SK-N-SH (cell line): ENCODE results near the gene TYMS. TPM values are rescaled to one million over a fixed set of nuclear protein-coding genes. Genes with fewer than 3 reads are reported as not detected.

ENCODE experiments used
- CTCF ChIA-PET: fragments of 300-600, 350-600 bp; formaldehyde crosslinking; extraction: SDS; loops from one replicate; lab custom pipeline; 2021; lab: Yijun Ruan, JAX
- POLR2A ChIA-PET: fragments of 350-600 bp; sonication (Branson Sonifier 250); formaldehyde crosslinking; extraction: SDS; loops from one replicate; lab custom pipeline; 2020; ENCODE audit warnings: antibody characterized with exemption, inconsistent platforms; lab: Yijun Ruan, JAX
- DNase-seq: peaks from one replicate; pipeline ENCODE4 v3.0.0; 2012
- H2AFZ ChIP-seq: fragments of 200-600 bp; sonication (generic); 2 replicates; pipeline ENCODE4 v1.8.1; 2016; ENCODE audit warnings: antibody characterized with exemption, mild to moderate bottlenecking, low read depth
- H3F3A ChIP-seq: fragments of 200-600 bp; sonication (generic); replicated peaks from 2 replicates; pipeline ENCODE3; 2016; ENCODE audit warnings: antibody characterized with exemption, mild to moderate bottlenecking; ENCODE audit not compliant: insufficient read depth
- H3K27ac ChIP-seq, 2 experiments: fragments of 200-500 bp in 1 of 2; fragments of 200-600 bp in 1 of 2; sonication (Bioruptor generic) in 1 of 2; sonication (generic), shearing (Covaris generic) in 1 of 2; 2 replicates each; pipeline versions ENCODE4 v1.5.1 to v1.6.1; 2014 to 2016; ENCODE audit warnings: low read depth in 2 of 2, inconsistent platforms in 1 of 2, low read length in 1 of 2, mild to moderate bottlenecking in 1 of 2, mixed read lengths in 1 of 2
- H3K27me3 ChIP-seq: fragments of 200-600 bp; sonication (generic), shearing (Covaris generic); 2 replicates; pipeline ENCODE4 v1.6.1; 2016; ENCODE audit warnings: mixed run types; ENCODE audit not compliant: insufficient read depth
- H3K36me3 ChIP-seq, 2 experiments: fragments of 200-500 bp in 1 of 2; fragments of 200-600 bp in 1 of 2; sonication (Bioruptor generic) in 1 of 2; sonication (generic) in 1 of 2; replicated peaks in 1 of 2; 2 replicates each; pipeline versions ENCODE3 to v1.5.1; 2014 to 2016; ENCODE audit warnings: low read length in 1 of 2, mild to moderate bottlenecking in 1 of 2; ENCODE audit not compliant: insufficient read depth in 2 of 2, control insufficient read depth in 1 of 2
- H3K4me1 ChIP-seq, 2 experiments: fragments of 200-500 bp in 1 of 2; fragments of 200-600 bp in 1 of 2; sonication (Bioruptor generic) in 1 of 2; sonication (generic), shearing (Covaris generic) in 1 of 2; 2 replicates each; pipeline versions ENCODE4 v1.5.1 to v1.6.1; 2014 to 2016; ENCODE audit warnings: low read depth in 1 of 2, low read length in 1 of 2, mixed run types in 1 of 2; ENCODE audit not compliant: insufficient read depth in 2 of 2, control insufficient read depth in 1 of 2
- H3K4me2 ChIP-seq: fragments of 200-600 bp; sonication (generic), shearing (Covaris generic); 2 replicates; pipeline ENCODE4 v1.6.1; 2017; ENCODE audit warnings: mixed run types
- H3K4me3 ChIP-seq, 2 experiments: fragments of 200-500 bp in 1 of 2; fragments of 200-600 bp in 1 of 2; sonication (Bioruptor generic) in 1 of 2; sonication (generic), shearing (Covaris generic) in 1 of 2; 2 replicates each; pipeline versions ENCODE4 v1.5.1 to v1.8.1; 2014 to 2016; ENCODE audit warnings: low read depth in 2 of 2, inconsistent platforms in 1 of 2, low read length in 1 of 2, mild to moderate bottlenecking in 1 of 2, mixed read lengths in 1 of 2, moderate library complexity in 1 of 2
- H3K79me2 ChIP-seq: fragments of 200-600 bp; sonication (generic); 2 replicates; pipeline ENCODE4 v1.8.1; 2017; ENCODE audit warnings: mild to moderate bottlenecking; ENCODE audit not compliant: insufficient read depth
- H3K9ac ChIP-seq: fragments of 200-600 bp; sonication (generic); 2 replicates; pipeline ENCODE4 v1.6.1; 2017; ENCODE audit warnings: mixed run types
- H3K9me2 ChIP-seq: fragments of 200-600 bp; sonication (generic); 2 replicates; pipeline ENCODE4 v1.6.1; 2017; ENCODE audit warnings: mixed run types
- H3K9me3 ChIP-seq: fragments of 200-600 bp; sonication (generic); 2 replicates; pipeline ENCODE4 v1.6.1; 2017; ENCODE audit warnings: mixed run types, mild to moderate bottlenecking, moderate library complexity
- H4K20me1 ChIP-seq: fragments of 200-600 bp; sonication (generic); 2 replicates; pipeline ENCODE4 v1.6.1; 2017; ENCODE audit warnings: mild to moderate bottlenecking, mixed run types; ENCODE audit not compliant: insufficient read depth
- CHD2 ChIP-seq: fragments of 150-350 bp; IDR thresholded peaks from 2 replicates; pipeline ENCODE4 v1.6.1; 2018; ENCODE audit warnings: low read length; ENCODE audit not compliant: partially characterized antibody
- EP300 ChIP-seq, 2 experiments: IDR thresholded peaks; 2 replicates each; pipeline versions ENCODE4 v1.4.0 to v1.6.1; 2012; ENCODE audit warnings: borderline replicate concordance in 1 of 2, low read depth in 1 of 2, low read length in 1 of 2
- EZH2phosphoT487 ChIP-seq: fragments of 200-600 bp; sonication (generic); IDR thresholded peaks from 2 replicates; pipeline ENCODE4 v1.6.1; 2017; ENCODE audit warnings: low read depth, mixed run types, mild to moderate bottlenecking, antibody characterized with exemption, moderate library complexity, borderline replicate concordance
- GABPA ChIP-seq: IDR thresholded peaks from 2 replicates; pipeline ENCODE4 v1.4.0; 2012; ENCODE audit warnings: low read depth, mild to moderate bottlenecking
- GATA2 ChIP-seq: sonication (generic); formaldehyde crosslinking; IDR thresholded peaks from 2 replicates; pipeline ENCODE4 v1.5.0; 2020; ENCODE audit warnings: mild to moderate bottlenecking, missing genetic modification reagents
- MXI1 ChIP-seq: IDR thresholded peaks from 2 replicates; pipeline ENCODE4 v1.6.1; 2012; ENCODE audit warnings: mild to moderate bottlenecking, low read depth, low read length, improper control_type of control experiment
- POLR2AphosphoS5 ChIP-seq: IDR thresholded peaks from 2 replicates; pipeline ENCODE4 v1.6.1; 2012; ENCODE audit warnings: low read depth, low read length
- RAD21 ChIP-seq: IDR thresholded peaks from 2 replicates; pipeline ENCODE4 v1.6.1; 2012; ENCODE audit warnings: mild to moderate bottlenecking, low read length
- TEAD4 ChIP-seq: IDR thresholded peaks from 2 replicates; pipeline ENCODE4 v1.4.0; 2012; ENCODE audit warnings: mild to moderate bottlenecking, borderline replicate concordance; ENCODE audit not compliant: insufficient read depth
- YY1 ChIP-seq: IDR thresholded peaks from 2 replicates; pipeline ENCODE4 v1.4.0; 2012; ENCODE audit warnings: low read depth, mild to moderate bottlenecking
- WGBS: methylation state at CpG from one replicate; pipeline ENCODE4 v1.1.6; 2017; ENCODE audit warnings: low lambda C conversion rate; 5-methylcytosine and 5-hydroxymethylcytosine counted together
- polyA plus RNA-seq, 3 experiments: library from polyadenylated mRNA; depleted of rRNA; stranded (reverse); fragments of >200 nt; gene quantifications; 2 replicates each; pipeline ENCODE4 v1.2.3, GENCODE V29; 2012
- TF ChIP-seq, protein P1 (sequence below): IDR thresholded peaks from 2 replicates; pipeline ENCODE4 v1.6.1; 2012; ENCODE audit warnings: mild to moderate bottlenecking, low read depth, low read length, moderate library complexity
- TF ChIP-seq, protein P2 (sequence below): fragments of 150-350 bp; IDR thresholded peaks from 2 replicates; pipeline ENCODE4 v1.6.1; 2016; ENCODE audit warnings: mild to moderate bottlenecking, low read depth, low read length
- TF ChIP-seq, protein P3 (sequence below): IDR thresholded peaks from 2 replicates; pipeline ENCODE4; 2012
- TF ChIP-seq, protein P4 (sequence below): fragments of 200-600 bp; sonication (generic); IDR thresholded peaks from 2 replicates; pipeline ENCODE4 v1.6.1; 2017; ENCODE audit warnings: antibody characterized with exemption, mild to moderate bottlenecking, moderate library complexity

The TYMS gene
- polyA plus RNA-seq, 1 of the 3 experiments (the other 2 are of a cell fraction), result 101 TPM

DNA sequence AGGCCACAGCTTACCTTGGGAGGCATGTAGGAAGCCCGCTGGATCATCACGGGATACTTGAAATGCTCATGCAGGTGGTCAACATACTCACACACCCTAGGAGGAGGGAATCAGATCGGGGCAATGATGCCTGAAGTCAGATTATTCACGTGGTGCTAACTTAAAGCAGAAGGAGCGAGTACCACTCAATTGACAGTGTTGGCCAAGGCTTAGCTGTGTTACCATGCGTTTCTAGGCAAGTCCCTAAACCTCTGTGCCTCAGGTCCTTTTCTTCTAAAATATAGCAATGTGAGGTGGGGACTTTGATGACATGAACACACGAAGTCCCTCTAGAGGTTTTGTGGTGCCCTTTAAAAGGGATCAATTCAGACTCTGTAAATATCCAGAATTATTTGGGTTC, 17.9 kb downstream of the TYMS start (continued):
- TF ChIP-seq EP300 (IDR thresholded peaks at IDR 0.05; ENCODE audit: borderline replicate concordance in 1 of 2, low read depth in 1 of 2, low read length in 1 of 2), result no peak

DNA sequence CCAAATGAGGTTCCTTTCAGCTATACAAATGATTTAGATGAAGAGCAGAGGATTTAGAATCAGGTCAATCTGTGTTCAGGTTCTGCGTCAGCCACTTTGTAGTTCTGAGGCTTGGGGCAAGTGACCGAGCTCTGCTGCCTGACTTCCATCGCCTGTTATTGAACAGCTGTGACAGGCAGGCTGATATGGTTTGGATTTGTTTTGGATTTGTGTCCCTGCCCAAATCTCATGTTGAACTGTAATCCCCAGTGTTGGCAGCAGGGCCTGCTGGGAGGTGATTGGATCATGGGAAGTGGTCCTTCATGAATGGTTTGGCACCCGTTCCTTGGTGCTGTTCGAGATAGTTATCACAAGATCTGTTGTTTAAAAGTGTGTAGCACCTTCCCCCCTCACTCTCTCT, 18.6 kb downstream of the TYMS start:
- Histone ChIP-seq H3K27me3 (no peaks in the 10 kb centered on the region), H2AFZ (no peak overlapping the region), H3K9ac (no peak overlapping the region), H3F3A (peaks cover 9% of the 10 kb centered on the region), H3K36me3 (peaks cover 27 to 56% of the 10 kb centered on the region in 2 experiments), H3K4me1 (no peaks in the 10 kb centered on the region), H3K9me3 (no peaks in the 10 kb centered on the region), H3K4me3 (no peak overlapping the region), H3K27ac (no peak overlapping the region), H3K9me2 (no peaks in the 10 kb centered on the region), H3K4me2 (no peak overlapping the region), H4K20me1 (no peaks in the 10 kb centered on the region), H3K79me2 (no peaks in the 10 kb centered on the region)
- ChIA-PET CTCF (no interaction called here), POLR2A (no interaction called here)
- DNase-seq, result no peak
- 92% methylated on average over 5 of the region's 5 CpGs for WGBS
- TF ChIP-seq, protein P1, sequence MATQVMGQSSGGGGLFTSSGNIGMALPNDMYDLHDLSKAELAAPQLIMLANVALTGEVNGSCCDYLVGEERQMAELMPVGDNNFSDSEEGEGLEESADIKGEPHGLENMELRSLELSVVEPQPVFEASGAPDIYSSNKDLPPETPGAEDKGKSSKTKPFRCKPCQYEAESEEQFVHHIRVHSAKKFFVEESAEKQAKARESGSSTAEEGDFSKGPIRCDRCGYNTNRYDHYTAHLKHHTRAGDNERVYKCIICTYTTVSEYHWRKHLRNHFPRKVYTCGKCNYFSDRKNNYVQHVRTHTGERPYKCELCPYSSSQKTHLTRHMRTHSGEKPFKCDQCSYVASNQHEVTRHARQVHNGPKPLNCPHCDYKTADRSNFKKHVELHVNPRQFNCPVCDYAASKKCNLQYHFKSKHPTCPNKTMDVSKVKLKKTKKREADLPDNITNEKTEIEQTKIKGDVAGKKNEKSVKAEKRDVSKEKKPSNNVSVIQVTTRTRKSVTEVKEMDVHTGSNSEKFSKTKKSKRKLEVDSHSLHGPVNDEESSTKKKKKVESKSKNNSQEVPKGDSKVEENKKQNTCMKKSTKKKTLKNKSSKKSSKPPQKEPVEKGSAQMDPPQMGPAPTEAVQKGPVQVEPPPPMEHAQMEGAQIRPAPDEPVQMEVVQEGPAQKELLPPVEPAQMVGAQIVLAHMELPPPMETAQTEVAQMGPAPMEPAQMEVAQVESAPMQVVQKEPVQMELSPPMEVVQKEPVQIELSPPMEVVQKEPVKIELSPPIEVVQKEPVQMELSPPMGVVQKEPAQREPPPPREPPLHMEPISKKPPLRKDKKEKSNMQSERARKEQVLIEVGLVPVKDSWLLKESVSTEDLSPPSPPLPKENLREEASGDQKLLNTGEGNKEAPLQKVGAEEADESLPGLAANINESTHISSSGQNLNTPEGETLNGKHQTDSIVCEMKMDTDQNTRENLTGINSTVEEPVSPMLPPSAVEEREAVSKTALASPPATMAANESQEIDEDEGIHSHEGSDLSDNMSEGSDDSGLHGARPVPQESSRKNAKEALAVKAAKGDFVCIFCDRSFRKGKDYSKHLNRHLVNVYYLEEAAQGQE, result no peak
- TF ChIP-seq MXI1, result no peak
- no peak for TF ChIP-seq TEAD4
- no peak for TF ChIP-seq CHD2

DNA sequence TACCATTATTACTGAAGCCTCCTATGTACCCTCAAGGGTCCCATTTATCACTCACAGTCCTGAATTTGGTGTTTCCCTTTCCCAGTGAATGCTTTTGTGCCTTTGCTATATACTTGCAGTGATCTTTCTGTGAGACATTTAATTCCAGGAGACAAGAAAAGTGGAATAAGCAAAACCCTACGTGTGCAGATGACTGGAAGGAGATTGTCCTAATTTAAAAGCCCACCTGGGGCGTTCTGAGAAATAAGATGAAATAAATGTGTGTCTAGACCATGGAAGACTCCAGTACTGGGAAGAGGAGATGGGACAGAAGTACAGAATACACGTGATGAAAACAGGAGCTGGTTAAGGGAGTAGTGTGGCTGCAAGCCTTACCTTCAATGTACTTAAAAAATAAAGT, 19.3 kb downstream of the TYMS start:
- Histone ChIP-seq H3K27me3 (no peaks in the 10 kb centered on the region), H3K9me2 (no peaks in the 10 kb centered on the region), H3K36me3 (peaks cover 22 to 53% of the 10 kb centered on the region in 2 experiments), H4K20me1 (no peaks in the 10 kb centered on the region), H3K4me3 (no peak overlapping the region), H3K27ac (no peak overlapping the region), H3K4me2 (no peak overlapping the region), H2AFZ (no peak overlapping the region), H3K4me1 (no peaks in the 10 kb centered on the region), H3K9me3 (no peaks in the 10 kb centered on the region), H3F3A (peaks cover 9% of the 10 kb centered on the region), H3K9ac (no peak overlapping the region), H3K79me2 (no peaks in the 10 kb centered on the region)
- TF ChIP-seq EZH2phosphoT487, result no peak
- no peak for TF ChIP-seq GABPA
- TF ChIP-seq, protein P2, sequence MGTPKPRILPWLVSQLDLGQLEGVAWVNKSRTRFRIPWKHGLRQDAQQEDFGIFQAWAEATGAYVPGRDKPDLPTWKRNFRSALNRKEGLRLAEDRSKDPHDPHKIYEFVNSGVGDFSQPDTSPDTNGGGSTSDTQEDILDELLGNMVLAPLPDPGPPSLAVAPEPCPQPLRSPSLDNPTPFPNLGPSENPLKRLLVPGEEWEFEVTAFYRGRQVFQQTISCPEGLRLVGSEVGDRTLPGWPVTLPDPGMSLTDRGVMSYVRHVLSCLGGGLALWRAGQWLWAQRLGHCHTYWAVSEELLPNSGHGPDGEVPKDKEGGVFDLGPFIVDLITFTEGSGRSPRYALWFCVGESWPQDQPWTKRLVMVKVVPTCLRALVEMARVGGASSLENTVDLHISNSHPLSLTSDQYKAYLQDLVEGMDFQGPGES, result no peak
- no peak for TF ChIP-seq POLR2AphosphoS5
- TF ChIP-seq, protein P3, sequence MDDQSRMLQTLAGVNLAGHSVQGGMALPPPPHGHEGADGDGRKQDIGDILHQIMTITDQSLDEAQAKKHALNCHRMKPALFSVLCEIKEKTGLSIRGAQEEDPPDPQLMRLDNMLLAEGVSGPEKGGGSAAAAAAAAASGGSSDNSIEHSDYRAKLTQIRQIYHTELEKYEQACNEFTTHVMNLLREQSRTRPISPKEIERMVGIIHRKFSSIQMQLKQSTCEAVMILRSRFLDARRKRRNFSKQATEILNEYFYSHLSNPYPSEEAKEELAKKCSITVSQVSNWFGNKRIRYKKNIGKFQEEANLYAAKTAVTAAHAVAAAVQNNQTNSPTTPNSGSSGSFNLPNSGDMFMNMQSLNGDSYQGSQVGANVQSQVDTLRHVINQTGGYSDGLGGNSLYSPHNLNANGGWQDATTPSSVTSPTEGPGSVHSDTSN, result no peak
- TF ChIP-seq RAD21, result no peak
- TF ChIP-seq, protein P4, sequence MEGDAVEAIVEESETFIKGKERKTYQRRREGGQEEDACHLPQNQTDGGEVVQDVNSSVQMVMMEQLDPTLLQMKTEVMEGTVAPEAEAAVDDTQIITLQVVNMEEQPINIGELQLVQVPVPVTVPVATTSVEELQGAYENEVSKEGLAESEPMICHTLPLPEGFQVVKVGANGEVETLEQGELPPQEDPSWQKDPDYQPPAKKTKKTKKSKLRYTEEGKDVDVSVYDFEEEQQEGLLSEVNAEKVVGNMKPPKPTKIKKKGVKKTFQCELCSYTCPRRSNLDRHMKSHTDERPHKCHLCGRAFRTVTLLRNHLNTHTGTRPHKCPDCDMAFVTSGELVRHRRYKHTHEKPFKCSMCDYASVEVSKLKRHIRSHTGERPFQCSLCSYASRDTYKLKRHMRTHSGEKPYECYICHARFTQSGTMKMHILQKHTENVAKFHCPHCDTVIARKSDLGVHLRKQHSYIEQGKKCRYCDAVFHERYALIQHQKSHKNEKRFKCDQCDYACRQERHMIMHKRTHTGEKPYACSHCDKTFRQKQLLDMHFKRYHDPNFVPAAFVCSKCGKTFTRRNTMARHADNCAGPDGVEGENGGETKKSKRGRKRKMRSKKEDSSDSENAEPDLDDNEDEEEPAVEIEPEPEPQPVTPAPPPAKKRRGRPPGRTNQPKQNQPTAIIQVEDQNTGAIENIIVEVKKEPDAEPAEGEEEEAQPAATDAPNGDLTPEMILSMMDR, result no peak
- TF ChIP-seq GATA2 (CRISPR knock-in tag), result no peak
- no peak for TF ChIP-seq YY1
- no peak for TF ChIP-seq EP300 (IDR thresholded peaks at IDR 0.05; ENCODE audit: borderline replicate concordance in 1 of 2, low read depth in 1 of 2, low read length in 1 of 2)
- ChIA-PET CTCF (interaction anchor here (1.2 to 1.5 kb wide), 2 partner anchors 53 to 65 kb away, joined by 4 to 5 read pairs; no protein-coding TSS in a partner anchor), POLR2A (no interaction called here)
- DNase-seq, result no peak
- WGBS, result 98% methylated on average over 3 of the region's 3 CpGs
